ENCODE measurements around the gene MTG1.
"Not testable (repeated sequence)": the region's sequence is repeated elsewhere in the genome, so short reads cannot be mapped to it uniquely, and the experiment has no call there.

The MTG1 gene

GRCh38 chr10:133466683-133467275 lies 72.8 kb downstream of the MTG1 start:
- DNase-seq (ENCODE audit: low read depth) = no peak

- no peak for DNase-seq (ENCODE audit: low read depth)
Observed at GRCh38 chr10:133467286-133467911, 73.4 kb downstream of the MTG1 start.

DNA sequence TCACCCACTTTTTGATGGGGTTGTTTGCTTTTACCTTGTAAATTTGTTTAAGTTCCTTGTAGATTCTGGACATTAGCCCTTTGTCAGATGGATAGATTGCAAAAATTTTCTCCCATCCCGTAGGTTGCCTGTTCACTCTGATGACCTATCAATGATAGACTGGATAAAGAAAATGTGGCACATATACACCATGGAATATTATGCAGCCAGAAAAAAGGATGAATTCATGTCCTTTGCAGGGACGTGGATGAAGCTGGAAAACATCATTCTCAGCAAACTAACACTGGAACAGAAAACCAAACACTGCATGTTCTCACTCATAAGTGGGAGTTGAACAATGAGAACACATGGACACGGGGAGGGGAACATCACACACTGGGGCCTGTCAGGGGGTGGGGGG lies 75.2 kb downstream of the MTG1 start:
- DNase-seq (ENCODE audit: low read depth) = not testable (repeated sequence)

- no peak for DNase-seq (ENCODE audit: low read depth)
Observed at GRCh38 chr10:133471300-133472109, 77.5 kb downstream of the MTG1 start.

All from activated T-helper 9 cell treated with anti-CD3 and anti-CD28 coated beads, Interleukin-2, amount 50 U/mL, for 16 hours (primary cell).